IMR-90 (cell line): ENCODE measurements around the gene BSND. TPM values are rescaled to one million over a fixed set of nuclear protein-coding genes. Genes with fewer than 3 reads are reported as not detected.

Source experiments
- ATAC-seq: fragments of 200-7000 bp; cut with Tn5 transposase; 2 replicates; pipeline ENCODE4 v1.9.1; 2020; ENCODE audit warnings: low read depth, mild to moderate bottlenecking, moderate library complexity
- BruUV-seq: library from RNA; stranded (reverse); fragments of 400-500 nt; replicated peaks from 2 replicates; lab custom pipeline; 2021; lab: Mats Ljungman, UMichigan
- CTCF ChIA-PET: fragments of 300-600 bp; formaldehyde crosslinking; extraction: SDS; loops from one replicate; lab custom pipeline; 2021; ENCODE audit warnings: antibody characterized with exemption; lab: Yijun Ruan, JAX
- POLR2A ChIA-PET: fragments of 300-600 bp; sonication (Branson Sonifier 250); formaldehyde crosslinking; loops from one replicate; lab custom pipeline; 2022; ENCODE audit warnings: antibody characterized with exemption; ENCODE audit not compliant: unreplicated experiment; lab: Charles Lee
- DNase-seq: peaks from one replicate; pipeline ENCODE4 v3.0.0; 2013
- H2AFZ ChIP-seq: replicated peaks from 2 replicates; pipeline ENCODE3; 2013; ENCODE audit warnings: low read length, mild to moderate bottlenecking; ENCODE audit not compliant: poor library complexity
- H2AK5ac ChIP-seq: 2 replicates; pipeline ENCODE4 v1.6.1; 2013; ENCODE audit warnings: low read depth, low read length, inconsistent platforms
- H2AK9ac ChIP-seq: replicated peaks from 2 replicates; pipeline ENCODE3; 2013; ENCODE audit warnings: mild to moderate bottlenecking, low read depth, low read length, moderate library complexity; ENCODE audit not compliant: poor library complexity
- H2BK120ac ChIP-seq: 2 replicates; pipeline ENCODE4 v1.6.1; 2013; ENCODE audit warnings: low read depth, low read length, inconsistent platforms
- H2BK15ac ChIP-seq: 3 replicates; pipeline ENCODE4 v1.6.1; 2013; ENCODE audit warnings: low read depth, low read length, inconsistent platforms
- H2BK20ac ChIP-seq: 2 replicates; pipeline ENCODE4 v1.6.1; 2013; ENCODE audit warnings: low read depth, mild to moderate bottlenecking, inconsistent platforms, low read length, moderate library complexity
- H2BK5ac ChIP-seq: 2 replicates; pipeline ENCODE4 v1.6.1; 2013; ENCODE audit warnings: mild to moderate bottlenecking, low read depth, low read length, inconsistent platforms; ENCODE audit not compliant: poor library complexity, severe bottlenecking
- H3K14ac ChIP-seq: replicated peaks from 2 replicates; pipeline ENCODE4 v1.6.1; 2013; ENCODE audit warnings: low read depth, low read length, inconsistent platforms
- H3K18ac ChIP-seq: 2 replicates; pipeline ENCODE4 v1.6.1; 2013; ENCODE audit warnings: low read depth, low read length, control low read depth
- H3K23ac ChIP-seq: 2 replicates; pipeline ENCODE4 v1.6.1; 2013; ENCODE audit warnings: low read depth, low read length, inconsistent platforms
- H3K27ac ChIP-seq: 2 replicates; pipeline ENCODE4 v1.5.1; 2013; ENCODE audit warnings: mild to moderate bottlenecking, control low read depth, low read length; ENCODE audit not compliant: insufficient read depth
- H3K27me3 ChIP-seq: 2 replicates; pipeline ENCODE4 v1.6.1; 2013; ENCODE audit warnings: low read length; ENCODE audit not compliant: control insufficient read depth, insufficient read depth
- H3K36me3 ChIP-seq: 2 replicates; pipeline ENCODE4 v1.6.1; 2013; ENCODE audit warnings: low read length, mixed read lengths; ENCODE audit not compliant: control insufficient read depth, insufficient read depth
- H3K4ac ChIP-seq: 2 replicates; pipeline ENCODE4 v1.6.1; 2013; ENCODE audit warnings: low read depth, low read length, inconsistent platforms
- H3K4me1 ChIP-seq: 2 replicates; pipeline ENCODE4 v1.6.1; 2013; ENCODE audit warnings: low read length, mixed read lengths; ENCODE audit not compliant: control insufficient read depth, insufficient read depth
- H3K4me2 ChIP-seq: 2 replicates; pipeline ENCODE4 v1.6.1; 2013; ENCODE audit warnings: low read depth, mild to moderate bottlenecking, control low read depth, low read length, moderate library complexity
- H3K4me3 ChIP-seq: 2 replicates; pipeline ENCODE4 v1.5.1; 2013; ENCODE audit warnings: low read depth, mild to moderate bottlenecking, control low read depth, low read length, moderate library complexity; ENCODE audit not compliant: insufficient read depth
- H3K56ac ChIP-seq: 2 replicates; pipeline ENCODE4 v1.6.1; 2013; ENCODE audit warnings: low read length, inconsistent platforms; ENCODE audit not compliant: insufficient read depth; ENCODE audit errors: extremely low read depth
- H3K79me1 ChIP-seq, 2 experiments: 2 replicates each; pipeline ENCODE4 v1.6.1; 2013; ENCODE audit warnings: low read length in 2 of 2, inconsistent platforms in 1 of 2, low read depth in 1 of 2
- H3K9ac ChIP-seq: 2 replicates; pipeline ENCODE4 v1.6.1; 2013; ENCODE audit warnings: low read depth, low read length, control low read depth
- H3K9me1 ChIP-seq: 2 replicates; pipeline ENCODE4 v1.6.1; 2013; ENCODE audit warnings: low read length, inconsistent platforms; ENCODE audit not compliant: insufficient read depth
- H3K9me3 ChIP-seq: 2 replicates; pipeline ENCODE4 v1.6.1; 2013; ENCODE audit warnings: low read length; ENCODE audit not compliant: control insufficient read depth, insufficient read depth
- H4K20me1 ChIP-seq: 2 replicates; pipeline ENCODE4 v1.6.1; 2013; ENCODE audit warnings: low read length, inconsistent platforms; ENCODE audit not compliant: insufficient read depth
- H4K5ac ChIP-seq: 2 replicates; pipeline ENCODE4 v1.6.1; 2013; ENCODE audit warnings: mild to moderate bottlenecking, low read depth, low read length, control low read depth
- H4K8ac ChIP-seq, 2 experiments: 2 replicates each; pipeline ENCODE4 v1.6.1; 2013; ENCODE audit warnings: low read depth in 2 of 2, low read length in 2 of 2, control low read depth in 1 of 2, inconsistent platforms in 1 of 2
- H4K91ac ChIP-seq: 2 replicates; pipeline ENCODE4 v1.6.1; 2013; ENCODE audit warnings: low read depth, low read length, inconsistent platforms; ENCODE audit not compliant: insufficient read depth
- ELK1 ChIP-seq: fragments of 150-350 bp; IDR thresholded peaks from 2 replicates; pipeline ENCODE4 v1.6.1; 2016; ENCODE audit warnings: low read depth, mild to moderate bottlenecking, low read length, moderate library complexity, borderline replicate concordance
- FOS ChIP-seq: fragments of 150-350 bp; IDR thresholded peaks from 2 replicates; pipeline ENCODE4 v1.6.1; 2016; ENCODE audit warnings: low read depth, low read length
- MAFK ChIP-seq: IDR thresholded peaks from 2 replicates; pipeline ENCODE4 v1.6.1; 2012; ENCODE audit warnings: low read depth, low read length, improper control_type of control experiment
- MAZ ChIP-seq: IDR thresholded peaks from 2 replicates; pipeline ENCODE4 v1.6.1; 2012; ENCODE audit warnings: low read depth, mild to moderate bottlenecking, low read length, improper control_type of control experiment, moderate library complexity, borderline replicate concordance
- POLR2A ChIP-seq: IDR thresholded peaks from 2 replicates; pipeline ENCODE4 v1.6.1; 2012; ENCODE audit warnings: mild to moderate bottlenecking, low read depth, low read length
- RAD21 ChIP-seq: IDR thresholded peaks from 2 replicates; pipeline ENCODE4 v1.6.1; 2012; ENCODE audit warnings: low read length, improper control_type of control experiment
- SMC3 ChIP-seq: fragments of 150-350 bp; IDR thresholded peaks from 2 replicates; pipeline ENCODE4 v1.6.1; 2016; ENCODE audit warnings: low read depth, mild to moderate bottlenecking, antibody characterized with exemption, low read length, moderate library complexity
- USF2 ChIP-seq: fragments of 150-350 bp; IDR thresholded peaks from 2 replicates; pipeline ENCODE4 v1.6.1; 2017; ENCODE audit warnings: mild to moderate bottlenecking, antibody characterized with exemption, low read length, low read depth
- WGBS, 2 experiments: methylation state at CpG; one replicate each; pipeline versions ENCODE4 v1.1.5 to v1.1.7; 2013; ENCODE audit warnings: missing lambda C conversion rate in 2 of 2; ENCODE audit not compliant: insufficient read length in 1 of 2; ENCODE audit errors: extremely low coverage in 2 of 2; 5-methylcytosine and 5-hydroxymethylcytosine counted together
- dilution Hi-C: fragments of 300-500 bp; cut with HindIII; formaldehyde crosslinking; loops from one replicate; pipeline ENCODE4 v1.14.3; 2018; ENCODE audit warnings: low sequenced_read_pairs; ENCODE audit not compliant: unreplicated experiment
- in situ Hi-C: fragments of 300-500 bp; cut with MboI; formaldehyde crosslinking; loops from 3 replicates; pipeline ENCODE4 v1.14.3; 2019; ENCODE audit warnings: low sequenced_read_pairs, inconsistent platforms, mixed read lengths
- intact Hi-C: fragments of 100-400 bp; cut with micrococcal nuclease; formaldehyde crosslinking; loops from 2 replicates; pipeline ENCODE4 v1.10.0; 2022
- polyA plus RNA-seq, 3 experiments: library from polyadenylated mRNA; depleted of rRNA; stranded (reverse); fragments of >200 nt; gene quantifications; 2 replicates each; pipeline ENCODE4 v1.2.3, GENCODE V29; 2012; ENCODE audit warnings: low replicate concordance in 1 of 3
- total RNA-seq: library from RNA; depleted of rRNA; stranded (reverse); fragments of >200 nt; gene quantifications from 2 replicates; pipeline ENCODE4 v1.2.3, GENCODE V29; 2012

The BSND gene
- total and polyA plus RNA-seq, 2 of the 4 experiments (the other 2 are of a cell fraction): not detected

GRCh38 chr1:54987919-54988705, 10.6 kb upstream of the BSND start:
- H2BK120ac ChIP-seq: no peak overlapping the region
- H3K4me2 ChIP-seq: peak overlapping the region; percentile 18; the same call in 1 of the 2 replicates
- no peak overlapping the region for H3K4ac ChIP-seq
- intact Hi-C loops: no loop called here
- in situ Hi-C loops: no loop called here
- H3K4me3 ChIP-seq: no peak overlapping the region
- no peak overlapping the region for H3K14ac ChIP-seq
- no peak overlapping the region for H2AK5ac ChIP-seq
- no peak overlapping the region for H2BK15ac ChIP-seq
- no peaks in the 10 kb centered on the region for H3K36me3 ChIP-seq
- BruUV-seq: no TSS peak
- no peak overlapping the region for H3K56ac ChIP-seq
- peak; percentile 91 for ATAC-seq
- H3K27ac ChIP-seq: no peak overlapping the region
- H3K18ac ChIP-seq: no peak overlapping the region
- H4K20me1 ChIP-seq: no peaks in the 10 kb centered on the region
- ChIA-PET POLR2A (no interaction called here), CTCF (interaction anchor here (1.0 kb wide), 3 partner anchors 9 to 43 kb away, joined by 3 to 6 read pairs (median 3); no protein-coding TSS in a partner anchor)
- peak; percentile 69 for DNase-seq
- H3K79me1 ChIP-seq: no peaks in the 10 kb centered on the region
- TF ChIP-seq RAD21: no peak
- no peak for TF ChIP-seq FOS
- no peak for TF ChIP-seq MAZ
- TF ChIP-seq USF2: no peak
- no peak for TF ChIP-seq POLR2A
- no peak for TF ChIP-seq MAFK
- no peak for TF ChIP-seq SMC3
- TF ChIP-seq ELK1: no peak
- H4K8ac ChIP-seq: no peak overlapping the region
- no peak overlapping the region for H3K9ac ChIP-seq
- peak overlapping the region; percentile 51 for H2AK9ac ChIP-seq
- H4K91ac ChIP-seq: no peak overlapping the region
- H3K27me3 ChIP-seq: peaks cover 45% of the 10 kb centered on the region
- H3K4me1 ChIP-seq: peaks cover 4% of the 10 kb centered on the region; the same call in 1 of the 2 replicates
- H2BK5ac ChIP-seq: no peak overlapping the region
- H2AFZ ChIP-seq: peak overlapping the region; percentile 58
- 73% methylated on average over 4 of the region's 8 CpGs; no CpG with 5 or more reads in 1 of the 2 experiments for WGBS, 2 experiments
- no peak overlapping the region for H2BK20ac ChIP-seq
- dilution Hi-C loops: no loop called here
- no peaks in the 10 kb centered on the region for H3K9me3 ChIP-seq
- no peak overlapping the region for H4K5ac ChIP-seq
- no peaks in the 10 kb centered on the region for H3K9me1 ChIP-seq
- H3K23ac ChIP-seq: no peak overlapping the region
